ENCODE results near the gene TGFBR1. TPM values are rescaled to one million over a fixed set of nuclear protein-coding genes. Genes with fewer than 3 reads are reported as not detected.
A peak's percentile ranks its signal among the peaks of the same experiment; 100 is the strongest.

Gene TGFBR1
- total and polyA plus RNA-seq, 8 donors: 34.6 to 74.1 (median 41.3) TPM

GRCh38 chr9:99126312-99126711 is 21.4 kb downstream of the TGFBR1 start:
- Histone ChIP-seq H3K4me1 (peaks cover 0 to 57% of the 10 kb centered on the region in 2 donors), H3K9me3 (no peaks in the 10 kb centered on the region), H3K4me3 (no peak overlapping the region), H3K27ac (no peak overlapping the region), H3K27me3 (no peaks in the 10 kb centered on the region), H3K36me3 (no peaks in the 10 kb centered on the region)
- no peak for DNase-seq
- intact Hi-C loops (cut with DNase I): no loop called here
- ATAC-seq: no peak
- TF ChIP-seq, protein P1, sequence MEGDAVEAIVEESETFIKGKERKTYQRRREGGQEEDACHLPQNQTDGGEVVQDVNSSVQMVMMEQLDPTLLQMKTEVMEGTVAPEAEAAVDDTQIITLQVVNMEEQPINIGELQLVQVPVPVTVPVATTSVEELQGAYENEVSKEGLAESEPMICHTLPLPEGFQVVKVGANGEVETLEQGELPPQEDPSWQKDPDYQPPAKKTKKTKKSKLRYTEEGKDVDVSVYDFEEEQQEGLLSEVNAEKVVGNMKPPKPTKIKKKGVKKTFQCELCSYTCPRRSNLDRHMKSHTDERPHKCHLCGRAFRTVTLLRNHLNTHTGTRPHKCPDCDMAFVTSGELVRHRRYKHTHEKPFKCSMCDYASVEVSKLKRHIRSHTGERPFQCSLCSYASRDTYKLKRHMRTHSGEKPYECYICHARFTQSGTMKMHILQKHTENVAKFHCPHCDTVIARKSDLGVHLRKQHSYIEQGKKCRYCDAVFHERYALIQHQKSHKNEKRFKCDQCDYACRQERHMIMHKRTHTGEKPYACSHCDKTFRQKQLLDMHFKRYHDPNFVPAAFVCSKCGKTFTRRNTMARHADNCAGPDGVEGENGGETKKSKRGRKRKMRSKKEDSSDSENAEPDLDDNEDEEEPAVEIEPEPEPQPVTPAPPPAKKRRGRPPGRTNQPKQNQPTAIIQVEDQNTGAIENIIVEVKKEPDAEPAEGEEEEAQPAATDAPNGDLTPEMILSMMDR (IDR thresholded peaks at IDR 0.05): no peak

DNA sequence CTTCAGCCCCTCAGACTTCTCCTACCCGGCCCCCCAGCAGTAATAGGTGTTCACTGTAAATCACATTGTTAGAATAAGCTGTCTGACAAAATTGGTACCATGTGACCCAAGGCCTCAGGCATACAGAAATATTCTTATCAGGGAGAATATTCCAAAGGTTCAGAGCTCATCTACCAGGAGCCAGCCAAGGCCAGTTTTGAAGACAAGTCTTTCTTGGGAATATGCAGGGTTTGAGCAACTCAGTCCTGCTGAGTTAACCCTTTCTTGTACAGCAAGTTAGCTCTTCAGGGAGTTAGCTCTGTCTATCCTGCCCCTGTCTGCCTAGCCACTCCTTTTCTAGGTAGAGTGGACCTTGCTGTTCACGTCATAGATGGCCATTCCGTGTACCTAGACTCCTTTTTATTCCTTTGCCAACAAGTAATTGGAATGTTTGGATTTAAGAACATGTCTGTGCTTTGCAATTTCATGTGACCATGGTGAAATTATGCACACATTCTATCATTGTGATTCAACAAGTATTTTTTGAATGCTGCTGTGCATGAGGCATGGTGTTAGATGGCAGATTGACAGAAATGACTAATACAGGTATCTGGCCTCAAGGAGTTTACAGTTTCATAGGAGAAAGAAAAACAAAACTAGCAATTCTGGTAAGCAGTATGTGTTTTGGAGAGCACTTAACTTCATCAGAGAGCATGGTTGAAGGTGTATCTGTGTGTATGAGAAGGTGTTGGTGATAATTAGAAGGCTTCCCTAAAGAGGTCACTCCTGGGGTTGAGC is 22.6 kb downstream of the TGFBR1 start:
- TF ChIP-seq, protein P1 (IDR thresholded peaks at IDR 0.05): no peak
- ATAC-seq (peak; percentile 31), DNase-seq (no peak)
- peaks cover 0 to 6% of the 10 kb centered on the region in 2 donors for H3K36me3 ChIP-seq
- H3K27me3 ChIP-seq: no peaks in the 10 kb centered on the region
- H3K9me3 ChIP-seq: no peaks in the 10 kb centered on the region
- intact Hi-C loops (cut with DNase I): no loop called here
- H3K4me3 ChIP-seq: no peak overlapping the region
- no peak overlapping the region for H3K27ac ChIP-seq
- H3K4me1 ChIP-seq: peaks cover 0 to 45% of the 10 kb centered on the region in 2 donors

- no peak overlapping the region for H3K27ac ChIP-seq
- intact Hi-C loops (cut with DNase I): no loop called here
- TF ChIP-seq, protein P1 (IDR thresholded peaks at IDR 0.05): no peak
- peaks cover 0 to 40% of the 10 kb centered on the region in 2 donors for H3K4me1 ChIP-seq
- no peaks in the 10 kb centered on the region for H3K9me3 ChIP-seq
- no peak for DNase-seq
- no peak overlapping the region for H3K4me3 ChIP-seq
- no peak for ATAC-seq
- H3K27me3 ChIP-seq: no peaks in the 10 kb centered on the region
- peaks cover 0 to 10% of the 10 kb centered on the region in 2 donors for H3K36me3 ChIP-seq
Measured at GRCh38 chr9:99128133-99128406, 23.2 kb downstream of the TGFBR1 start.

GRCh38 chr9:99129091-99129490 is 24.2 kb downstream of the TGFBR1 start:
- Histone ChIP-seq H3K9me3 (no peaks in the 10 kb centered on the region), H3K4me3 (no peak overlapping the region), H3K4me1 (peaks cover 0 to 33% of the 10 kb centered on the region in 2 donors), H3K36me3 (peaks cover 0 to 10% of the 10 kb centered on the region in 2 donors), H3K27ac (no peak overlapping the region), H3K27me3 (no peaks in the 10 kb centered on the region)
- ATAC-seq (no peak), DNase-seq (no peak)
- intact Hi-C loops (cut with DNase I): no loop called here
- TF ChIP-seq, protein P1 (IDR thresholded peaks at IDR 0.05): no peak

- Histone ChIP-seq H3K27me3 (no peaks in the 10 kb centered on the region), H3K9me3 (no peaks in the 10 kb centered on the region), H3K27ac (no peak overlapping the region), H3K36me3 (peaks cover 0 to 10% of the 10 kb centered on the region in 2 donors), H3K4me1 (peaks cover 0 to 28% of the 10 kb centered on the region in 2 donors), H3K4me3 (no peak overlapping the region)
- ATAC-seq: no peak
- TF ChIP-seq, protein P1 (IDR thresholded peaks at IDR 0.05): no peak
- DNase-seq: no peak
- intact Hi-C loops (cut with DNase I): loop anchor here in 1 of 2 donors (10.0 kb wide), 2 partner anchors 125 to 275 kb away; no protein-coding TSS in a partner anchor
Measured at GRCh38 chr9:99130069-99130468, 25.2 kb downstream of the TGFBR1 start.
